ENCODE measurements around the gene ITPR1.
"Not testable (repeated sequence)": the region's sequence is repeated elsewhere in the genome, so short reads cannot be mapped to it uniquely, and the experiment has no call there.

The ITPR1 gene

DNA sequence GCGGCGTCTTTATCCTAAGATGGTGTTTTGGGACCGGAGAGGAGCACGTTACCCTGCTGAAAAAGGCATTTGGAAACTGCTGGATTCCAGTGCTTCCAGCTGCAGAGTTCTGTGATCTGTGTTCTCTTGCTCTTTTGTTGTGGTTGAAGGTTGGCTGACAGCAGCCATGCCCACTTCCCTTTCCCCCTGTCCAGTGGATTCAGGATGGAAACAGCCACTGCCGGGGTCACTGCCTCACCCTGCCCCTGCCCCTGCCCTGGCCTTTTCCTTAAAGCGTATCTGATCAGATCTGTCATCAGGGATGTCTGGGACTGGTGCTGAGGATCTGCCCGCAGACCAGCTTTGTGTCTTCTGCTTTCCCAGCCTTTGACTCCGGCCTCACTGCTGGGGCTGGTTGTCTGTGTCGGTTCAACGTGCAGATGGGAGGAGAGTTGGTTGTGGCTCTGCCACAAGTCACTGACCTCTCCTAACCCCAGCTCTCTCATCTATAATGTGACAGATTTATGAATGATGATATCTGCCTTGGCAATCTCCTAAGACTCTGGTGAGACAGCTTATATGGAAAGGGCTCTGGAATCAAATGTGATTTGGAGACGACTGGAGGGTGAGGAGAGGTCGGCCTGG is 266.7 kb downstream of the ITPR1 start:
- Histone ChIP-seq H3K9me3 (ENCODE audit: control insufficient read depth, low read length) (no peaks in the 10 kb centered on the region), H3K9ac (ENCODE audit: low read length) (no peak overlapping the region), H3K36me3 (ENCODE audit: control insufficient read depth, insufficient read depth, low read length, severe bottlenecking) (no peaks in the 10 kb centered on the region), H3K4me3 (ENCODE audit: low read length) (no peak overlapping the region), H3K27me3 (replicated peaks; ENCODE audit: control insufficient read depth, insufficient read depth, low read length) (peaks cover 13% of the 10 kb centered on the region), H3K4me1 (ENCODE audit: control insufficient read depth, insufficient read depth, low read length) (no peaks in the 10 kb centered on the region)
- DNase-seq (ENCODE audit: low read depth): no peak

DNA sequence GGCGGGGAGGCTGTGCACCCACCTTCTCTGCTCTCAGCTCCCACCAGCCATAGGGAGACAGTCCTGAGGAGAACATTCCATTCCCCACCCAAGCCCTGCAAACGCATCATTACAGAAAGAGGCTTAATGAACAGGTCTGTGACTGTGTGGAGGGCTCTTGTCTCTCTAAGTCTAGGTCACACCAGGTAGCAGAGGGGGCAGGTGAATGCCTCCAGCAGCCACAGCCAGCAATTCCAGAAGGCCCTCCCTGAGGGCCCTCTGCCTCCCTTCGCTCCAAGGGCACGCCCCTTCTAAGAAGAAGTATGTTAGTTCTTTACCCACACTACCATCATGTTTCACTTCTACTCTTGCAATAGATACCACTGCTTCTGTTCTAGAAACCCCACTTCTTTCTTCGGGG is 268.6 kb downstream of the ITPR1 start:
- Histone ChIP-seq H3K4me3 (ENCODE audit: low read length) (no peak overlapping the region), H3K9me3 (ENCODE audit: control insufficient read depth, low read length) (peaks cover 14% of the 10 kb centered on the region), H3K27me3 (replicated peaks; ENCODE audit: control insufficient read depth, insufficient read depth, low read length) (peaks cover 9% of the 10 kb centered on the region), H3K9ac (ENCODE audit: low read length) (no peak overlapping the region), H3K36me3 (ENCODE audit: control insufficient read depth, insufficient read depth, low read length, severe bottlenecking) (no peaks in the 10 kb centered on the region), H3K4me1 (ENCODE audit: control insufficient read depth, insufficient read depth, low read length) (no peaks in the 10 kb centered on the region)
- DNase-seq (ENCODE audit: low read depth): no peak

DNA sequence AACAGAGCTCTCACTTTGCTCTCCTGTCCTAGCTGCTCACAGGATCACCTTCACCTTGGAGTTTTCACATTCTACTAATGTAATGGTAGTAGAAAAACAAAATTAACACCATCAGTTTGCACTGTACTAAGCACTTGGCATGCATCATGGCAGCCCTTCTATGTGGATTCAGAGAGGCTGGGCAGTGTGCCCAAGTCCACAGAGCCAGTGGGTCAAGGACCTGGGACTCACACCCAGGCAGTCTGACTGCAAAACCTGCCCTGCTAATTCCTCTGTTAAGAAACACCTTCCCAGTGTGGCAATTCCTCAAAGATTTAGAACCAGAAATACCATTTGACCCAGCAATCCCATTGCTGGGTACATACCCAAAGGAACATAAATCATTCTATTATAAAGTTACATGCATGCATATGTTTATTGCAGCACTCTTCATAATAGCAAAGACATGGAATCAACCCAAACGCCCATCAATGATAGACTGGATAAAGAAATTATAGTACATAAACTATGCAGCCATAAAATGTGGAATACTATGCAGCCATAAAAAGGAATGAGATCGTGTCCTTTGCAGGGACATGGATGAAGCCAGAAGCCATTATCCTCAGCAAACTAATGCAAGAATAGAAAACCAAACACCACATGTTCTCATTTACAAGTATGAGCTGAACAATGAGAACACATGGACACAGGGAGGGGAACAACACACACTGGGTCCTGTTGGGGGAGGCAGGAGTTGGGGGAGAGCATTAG is 269.5 kb downstream of the ITPR1 start:
- not testable (repeated sequence) for H3K9ac ChIP-seq (ENCODE audit: low read length); H3K4me3 ChIP-seq (ENCODE audit: low read length); H3K27me3 ChIP-seq (replicated peaks; ENCODE audit: control insufficient read depth, insufficient read depth, low read length); H3K36me3 ChIP-seq (ENCODE audit: control insufficient read depth, insufficient read depth, low read length, severe bottlenecking); DNase-seq (ENCODE audit: low read depth); H3K4me1 ChIP-seq (ENCODE audit: control insufficient read depth, insufficient read depth, low read length)
- peaks cover 18% of the 10 kb centered on the region for H3K9me3 ChIP-seq (ENCODE audit: control insufficient read depth, low read length)

DNA sequence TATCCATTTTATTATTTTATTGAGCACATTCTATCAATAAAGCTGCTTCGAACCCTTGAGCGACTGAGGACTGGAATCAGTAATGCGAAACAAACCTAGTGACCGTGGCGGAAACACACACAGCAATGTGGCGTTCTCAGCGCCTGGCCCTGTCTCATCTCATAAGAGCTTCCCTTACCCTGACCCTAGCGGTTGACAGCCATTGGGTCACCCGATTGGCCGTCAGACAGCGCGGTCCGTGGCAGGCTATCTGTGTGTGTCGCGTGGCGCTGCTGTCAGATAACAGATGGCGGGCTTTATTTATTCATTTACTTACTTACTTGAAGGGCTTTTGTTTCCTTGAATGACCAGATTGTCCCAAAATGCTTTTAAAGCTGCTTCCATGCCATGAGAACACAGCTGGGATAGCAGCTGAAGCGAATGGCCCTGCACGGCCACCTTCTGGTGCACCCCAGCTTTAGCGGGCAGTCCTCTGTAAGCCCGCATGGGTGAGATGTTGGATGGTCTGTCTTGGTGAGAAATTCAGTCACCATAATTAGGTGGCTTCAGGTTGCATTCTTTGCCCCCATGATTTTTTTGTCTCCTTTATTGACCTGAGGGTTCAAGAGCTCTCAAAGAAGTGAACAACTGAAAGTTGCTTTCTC is 270.6 kb downstream of the ITPR1 start:
- Histone ChIP-seq H3K9me3 (ENCODE audit: control insufficient read depth, low read length) (peaks cover 18% of the 10 kb centered on the region), H3K9ac (ENCODE audit: low read length) (no peak overlapping the region), H3K36me3 (ENCODE audit: control insufficient read depth, insufficient read depth, low read length, severe bottlenecking) (no peaks in the 10 kb centered on the region), H3K4me3 (ENCODE audit: low read length) (no peak overlapping the region), H3K4me1 (ENCODE audit: control insufficient read depth, insufficient read depth, low read length) (no peaks in the 10 kb centered on the region), H3K27me3 (replicated peaks; ENCODE audit: control insufficient read depth, insufficient read depth, low read length) (peaks cover 7% of the 10 kb centered on the region)
- DNase-seq (ENCODE audit: low read depth): no peak

DNA sequence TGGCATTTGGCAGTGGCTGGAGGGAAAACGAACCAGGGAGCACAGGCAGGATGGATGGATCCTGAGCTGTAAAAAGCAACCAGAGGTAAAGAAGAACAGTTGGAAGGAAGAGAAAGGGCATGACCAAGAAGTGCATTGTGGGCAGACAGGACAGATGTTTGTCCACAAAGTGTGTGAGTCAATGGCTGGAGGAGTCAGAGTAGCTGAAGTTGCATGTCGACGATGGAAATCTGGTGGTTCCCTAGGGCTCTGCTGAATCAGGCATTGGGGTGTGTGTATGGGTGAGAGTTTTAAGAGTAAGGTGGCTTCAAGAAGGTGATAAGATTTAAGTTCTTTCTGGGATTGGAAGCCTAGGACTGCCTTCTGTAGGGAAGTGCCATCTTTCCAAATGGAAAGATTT is 272.1 kb downstream of the ITPR1 start:
- Histone ChIP-seq H3K9me3 (ENCODE audit: control insufficient read depth, low read length) (peaks cover 18% of the 10 kb centered on the region), H3K4me1 (ENCODE audit: control insufficient read depth, insufficient read depth, low read length) (no peaks in the 10 kb centered on the region), H3K9ac (ENCODE audit: low read length) (no peak overlapping the region), H3K4me3 (ENCODE audit: low read length) (no peak overlapping the region), H3K36me3 (ENCODE audit: control insufficient read depth, insufficient read depth, low read length, severe bottlenecking) (no peaks in the 10 kb centered on the region), H3K27me3 (replicated peaks; ENCODE audit: control insufficient read depth, insufficient read depth, low read length) (no peaks in the 10 kb centered on the region)
- DNase-seq (ENCODE audit: low read depth): no peak

DNA sequence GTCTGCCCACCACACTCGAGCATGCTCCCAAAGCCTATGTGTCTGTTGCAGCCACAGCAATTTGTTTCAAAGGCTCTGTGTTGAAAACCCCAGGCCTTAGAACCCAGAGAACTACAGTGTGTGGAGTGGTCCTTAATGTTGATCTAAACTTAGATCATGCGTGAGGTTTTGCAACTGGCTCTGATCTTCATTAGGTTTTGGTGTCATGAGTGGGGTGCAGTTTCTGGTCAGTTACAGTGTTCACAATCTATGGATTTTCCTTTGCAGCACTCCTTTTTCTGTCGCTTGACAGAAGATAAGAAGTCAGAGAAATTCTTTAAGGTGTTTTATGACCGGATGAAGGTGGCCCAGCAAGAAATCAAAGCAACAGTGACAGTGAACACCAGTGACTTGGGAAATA is 273.1 kb downstream of the ITPR1 start:
- H3K27me3 ChIP-seq (replicated peaks; ENCODE audit: control insufficient read depth, insufficient read depth, low read length): no peaks in the 10 kb centered on the region
- no peaks in the 10 kb centered on the region for H3K36me3 ChIP-seq (ENCODE audit: control insufficient read depth, insufficient read depth, low read length, severe bottlenecking)
- no peaks in the 10 kb centered on the region for H3K4me1 ChIP-seq (ENCODE audit: control insufficient read depth, insufficient read depth, low read length)
- no peak overlapping the region for H3K4me3 ChIP-seq (ENCODE audit: low read length)
- H3K9me3 ChIP-seq (ENCODE audit: control insufficient read depth, low read length): peaks cover 18% of the 10 kb centered on the region
- no peak overlapping the region for H3K9ac ChIP-seq (ENCODE audit: low read length)
- no peak for DNase-seq (ENCODE audit: low read depth)

DNA sequence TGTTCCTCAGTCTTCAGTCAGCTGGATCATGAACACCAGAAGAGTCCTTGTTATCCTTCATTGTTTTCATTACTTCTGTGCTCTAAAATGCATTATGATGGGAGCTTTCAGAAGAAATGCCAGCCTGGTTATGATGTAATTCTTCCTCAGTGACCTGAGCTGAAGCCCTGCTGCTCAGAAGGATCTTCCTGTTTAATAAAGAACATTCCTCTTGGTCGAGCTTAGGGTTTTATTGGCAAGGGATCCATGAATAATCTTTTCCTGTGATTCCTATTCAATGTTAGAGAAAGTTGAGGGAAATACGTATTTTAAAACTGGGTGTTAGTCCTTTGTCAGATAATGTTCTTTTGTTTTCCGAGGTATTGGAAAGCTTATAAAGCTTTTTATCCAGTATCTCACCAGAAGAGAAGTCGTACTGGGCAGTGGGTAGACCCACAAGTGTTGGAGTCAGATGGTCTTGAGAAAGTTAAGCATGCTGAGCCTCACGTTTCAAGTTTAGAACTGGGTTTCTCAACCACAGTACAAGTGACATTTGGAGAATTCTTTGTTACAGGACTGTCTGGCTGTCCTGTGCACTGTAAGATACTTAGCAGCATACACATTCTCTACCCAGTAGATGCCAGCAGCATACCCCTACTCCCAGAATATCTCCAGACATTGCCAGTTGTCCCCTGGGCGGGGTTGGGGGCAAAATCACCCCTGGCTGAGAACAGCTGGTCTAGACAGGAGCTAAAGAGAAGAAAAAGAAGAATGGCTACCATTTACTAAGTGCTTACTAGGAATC is 273.8 kb downstream of the ITPR1 start:
- peaks cover 18% of the 10 kb centered on the region for H3K9me3 ChIP-seq (ENCODE audit: control insufficient read depth, low read length)
- DNase-seq (ENCODE audit: low read depth): no peak
- no peaks in the 10 kb centered on the region for H3K36me3 ChIP-seq (ENCODE audit: control insufficient read depth, insufficient read depth, low read length, severe bottlenecking)
- no peak overlapping the region for H3K9ac ChIP-seq (ENCODE audit: low read length)
- peaks cover 4% of the 10 kb centered on the region for H3K4me1 ChIP-seq (ENCODE audit: control insufficient read depth, insufficient read depth, low read length)
- H3K4me3 ChIP-seq (ENCODE audit: low read length): no peak overlapping the region
- no peaks in the 10 kb centered on the region for H3K27me3 ChIP-seq (replicated peaks; ENCODE audit: control insufficient read depth, insufficient read depth, low read length)

DNA sequence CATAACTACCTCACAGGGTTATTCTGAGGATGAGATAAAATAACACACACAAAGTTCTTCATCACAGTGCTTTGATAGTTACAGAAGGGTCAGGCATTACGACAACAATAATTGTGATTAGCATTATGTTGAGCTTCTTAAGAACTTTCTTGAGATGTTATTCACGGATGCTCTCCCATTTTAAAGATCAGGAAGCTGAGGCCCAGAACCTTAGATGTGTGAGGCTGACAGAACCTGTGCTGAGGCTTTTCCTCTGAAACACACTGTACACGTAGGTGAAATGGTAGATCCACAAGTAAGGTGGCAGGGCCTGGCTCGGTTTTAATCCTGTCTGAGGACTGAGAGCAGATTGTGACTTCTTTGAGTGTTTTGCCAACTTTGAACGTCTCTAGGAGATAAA is 274.9 kb downstream of the ITPR1 start:
- Histone ChIP-seq H3K27me3 (replicated peaks; ENCODE audit: control insufficient read depth, insufficient read depth, low read length) (no peaks in the 10 kb centered on the region), H3K36me3 (ENCODE audit: control insufficient read depth, insufficient read depth, low read length, severe bottlenecking) (no peaks in the 10 kb centered on the region), H3K4me3 (ENCODE audit: low read length) (no peak overlapping the region), H3K4me1 (ENCODE audit: control insufficient read depth, insufficient read depth, low read length) (peaks cover 15% of the 10 kb centered on the region), H3K9ac (ENCODE audit: low read length) (no peak overlapping the region), H3K9me3 (ENCODE audit: control insufficient read depth, low read length) (peaks cover 18% of the 10 kb centered on the region)
- no peak for DNase-seq (ENCODE audit: low read depth)

DNA sequence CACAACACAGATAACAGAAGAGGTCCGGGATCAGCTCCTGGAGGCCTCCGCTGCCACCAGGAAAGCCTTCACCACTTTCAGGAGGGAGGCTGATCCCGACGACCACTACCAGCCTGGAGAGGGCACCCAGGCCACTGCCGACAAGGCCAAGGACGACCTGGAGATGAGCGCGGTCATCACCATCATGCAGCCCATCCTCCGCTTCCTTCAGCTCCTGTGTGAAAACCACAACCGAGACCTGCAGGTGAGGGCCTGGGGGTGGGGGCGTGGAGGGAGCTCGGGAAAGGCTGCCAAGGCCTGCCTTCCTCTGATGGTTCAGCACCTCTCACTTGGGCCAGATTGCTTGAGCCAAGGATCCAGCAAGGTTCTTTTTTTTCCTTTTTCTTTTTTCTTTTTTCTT is 275.4 kb downstream of the ITPR1 start:
- H3K4me3 ChIP-seq (ENCODE audit: low read length): no peak overlapping the region
- H3K27me3 ChIP-seq (replicated peaks; ENCODE audit: control insufficient read depth, insufficient read depth, low read length): no peaks in the 10 kb centered on the region
- peaks cover 18% of the 10 kb centered on the region for H3K9me3 ChIP-seq (ENCODE audit: control insufficient read depth, low read length)
- DNase-seq (ENCODE audit: low read depth): no peak
- H3K4me1 ChIP-seq (ENCODE audit: control insufficient read depth, insufficient read depth, low read length): peaks cover 16% of the 10 kb centered on the region
- H3K9ac ChIP-seq (ENCODE audit: low read length): no peak overlapping the region
- no peaks in the 10 kb centered on the region for H3K36me3 ChIP-seq (ENCODE audit: control insufficient read depth, insufficient read depth, low read length, severe bottlenecking)

DNA sequence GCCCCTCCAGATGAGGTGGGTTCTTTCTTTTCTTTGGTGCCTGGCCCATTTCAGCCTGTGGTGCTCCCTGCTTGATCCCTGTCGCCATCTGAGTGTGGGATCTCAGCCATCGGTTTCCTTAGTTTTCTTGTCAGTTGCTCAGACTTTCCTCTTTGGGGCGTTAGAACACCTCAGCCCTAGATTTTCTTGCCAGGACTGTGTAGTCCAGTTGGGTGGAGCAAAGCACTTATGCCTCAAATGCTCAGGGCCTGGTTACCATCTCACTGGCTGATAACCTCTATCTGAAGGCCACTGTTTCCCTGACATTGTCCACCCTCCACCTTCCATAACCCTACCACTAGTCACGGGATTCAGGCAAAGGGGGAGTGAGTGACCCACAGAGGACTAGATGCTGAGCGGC is 277.4 kb downstream of the ITPR1 start:
- no peak overlapping the region for H3K4me3 ChIP-seq (ENCODE audit: low read length)
- peaks cover 16% of the 10 kb centered on the region for H3K9me3 ChIP-seq (ENCODE audit: control insufficient read depth, low read length)
- no peaks in the 10 kb centered on the region for H3K27me3 ChIP-seq (replicated peaks; ENCODE audit: control insufficient read depth, insufficient read depth, low read length)
- H3K9ac ChIP-seq (ENCODE audit: low read length): no peak overlapping the region
- DNase-seq (ENCODE audit: low read depth): no peak
- H3K36me3 ChIP-seq (ENCODE audit: control insufficient read depth, insufficient read depth, low read length, severe bottlenecking): no peaks in the 10 kb centered on the region
- H3K4me1 ChIP-seq (ENCODE audit: control insufficient read depth, insufficient read depth, low read length): peaks cover 22% of the 10 kb centered on the region

DNA sequence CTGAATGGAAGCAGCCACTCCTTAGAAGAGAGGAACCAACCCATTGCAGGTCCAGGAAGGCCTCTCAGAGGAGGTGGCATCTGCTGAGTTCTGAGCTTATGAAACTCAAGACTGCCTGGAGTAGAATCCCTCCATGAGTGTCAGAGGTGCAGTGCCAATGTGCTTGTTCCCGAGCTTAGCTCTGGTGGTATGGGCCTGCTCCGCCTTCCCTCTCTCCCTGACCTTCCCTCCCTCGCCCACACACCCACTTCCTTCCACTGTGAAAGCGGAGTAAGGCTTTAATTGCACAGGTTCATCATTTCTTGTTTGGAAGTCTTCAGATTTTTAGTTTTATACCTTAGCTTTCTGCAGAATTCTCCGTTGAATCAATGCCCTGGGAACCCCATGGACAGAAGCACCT is 278.1 kb downstream of the ITPR1 start:
- Histone ChIP-seq H3K9ac (ENCODE audit: low read length) (no peak overlapping the region), H3K27me3 (replicated peaks; ENCODE audit: control insufficient read depth, insufficient read depth, low read length) (no peaks in the 10 kb centered on the region), H3K9me3 (ENCODE audit: control insufficient read depth, low read length) (peaks cover 10% of the 10 kb centered on the region), H3K4me1 (ENCODE audit: control insufficient read depth, insufficient read depth, low read length) (peaks cover 24% of the 10 kb centered on the region), H3K36me3 (ENCODE audit: control insufficient read depth, insufficient read depth, low read length, severe bottlenecking) (peaks cover 2% of the 10 kb centered on the region), H3K4me3 (ENCODE audit: low read length) (no peak overlapping the region)
- no peak for DNase-seq (ENCODE audit: low read depth)

Data from adipocyte (in vitro differentiated cells).